ENCODE measurements around the gene B9D1. TPM values are rescaled to one million over a fixed set of nuclear protein-coding genes. Genes with fewer than 3 reads are reported as not detected.

B9D1 gene
- total RNA-seq, 2 donors from 2014 or later = 10.4 to 53.4 TPM

- Histone ChIP-seq H3K36me3 (replicated peaks in 1 of 2; ENCODE audit: insufficient read depth in 1 of 2, low read depth in 2 of 2) (no peaks in the 10 kb centered on the region), H3K27ac (no peak overlapping the region), H3K27me3 (no peaks in the 10 kb centered on the region), H3K4me3 (no peak overlapping the region), H3K9me3 (no peaks in the 10 kb centered on the region), H3K4me1 (no peaks in the 10 kb centered on the region)
- DNase-seq (peak in 1 of 4 donors; percentile 6), ATAC-seq (no peak)
- WGBS, 2 donors = 90 to 96% methylated on average over 12 to 28 of the region's 40 CpGs
- intact Hi-C loops (cut with DNase I) = loop anchor here (10.0 kb wide), 1 partner anchor 430 kb away; no protein-coding TSS in a partner anchor
- TF ChIP-seq CTCF (IDR thresholded peaks at IDR 0.05) (no peak), POLR2A (IDR thresholded peaks at IDR 0.05) (no peak)
Measured at GRCh38 chr17:19344311-19345066, 18.0 kb downstream of the B9D1 start.

- intact Hi-C loops (cut with DNase I) = loop anchor here (10.0 kb wide), 1 partner anchor 431 kb away; no protein-coding TSS in a partner anchor
- no peak for TF ChIP-seq CTCF (IDR thresholded peaks at IDR 0.05)
- TF ChIP-seq POLR2A (IDR thresholded peaks at IDR 0.05) = no peak
- 87 to 93% methylated on average over 10 to 12 of the region's 13 CpGs for WGBS, 2 donors
- ATAC-seq = no peak
- H3K4me3 ChIP-seq = no peak overlapping the region
- H3K4me1 ChIP-seq = no peaks in the 10 kb centered on the region
- H3K27ac ChIP-seq = no peak overlapping the region
- DNase-seq = peak in 1 of 4 donors; percentile 11
- no peaks in the 10 kb centered on the region for H3K9me3 ChIP-seq
- no peaks in the 10 kb centered on the region for H3K27me3 ChIP-seq
- H3K36me3 ChIP-seq (replicated peaks in 1 of 2; ENCODE audit: insufficient read depth in 1 of 2, low read depth in 2 of 2) = no peaks in the 10 kb centered on the region
Measured at GRCh38 chr17:19343671-19344151, 18.8 kb downstream of the B9D1 start.

GRCh38 chr17:19343256-19343630 is 19.3 kb downstream of the B9D1 start:
- Histone ChIP-seq H3K36me3 (replicated peaks in 1 of 2; ENCODE audit: insufficient read depth in 1 of 2, low read depth in 2 of 2) (no peaks in the 10 kb centered on the region), H3K4me1 (peaks cover 4% of the 10 kb centered on the region), H3K27ac (no peak overlapping the region), H3K9me3 (no peaks in the 10 kb centered on the region), H3K27me3 (no peaks in the 10 kb centered on the region), H3K4me3 (no peak overlapping the region)
- ATAC-seq (no peak), DNase-seq (peak in 1 of 4 donors; percentile 6)
- 79 to 83% methylated on average over 6 to 7 of the region's 7 CpGs for WGBS, 2 donors
- intact Hi-C loops (cut with DNase I) = loop anchor here (10.0 kb wide), 1 partner anchor 432 kb away; no protein-coding TSS in a partner anchor
- no peak for TF ChIP-seq POLR2A (IDR thresholded peaks at IDR 0.05)
- no peak for TF ChIP-seq CTCF (IDR thresholded peaks at IDR 0.05)

GRCh38 chr17:19342611-19343255 is 19.8 kb downstream of the B9D1 start:
- WGBS, 2 donors = 65 to 80% methylated on average over 4 to 7 of the region's 7 CpGs
- H3K4me1 ChIP-seq = peaks cover 10% of the 10 kb centered on the region
- TF ChIP-seq CTCF (IDR thresholded peaks at IDR 0.05) (no peak), POLR2A (IDR thresholded peaks at IDR 0.05) (no peak)
- no peaks in the 10 kb centered on the region for H3K36me3 ChIP-seq (replicated peaks in 1 of 2; ENCODE audit: insufficient read depth in 1 of 2, low read depth in 2 of 2)
- H3K27ac ChIP-seq = no peak overlapping the region
- H3K27me3 ChIP-seq = no peaks in the 10 kb centered on the region
- H3K4me3 ChIP-seq = no peak overlapping the region
- intact Hi-C loops (cut with DNase I) = loop anchor here (10.0 kb wide), 1 partner anchor 432 kb away; no protein-coding TSS in a partner anchor
- DNase-seq (peak in 1 of 4 donors; percentile 11), ATAC-seq (no peak)
- no peaks in the 10 kb centered on the region for H3K9me3 ChIP-seq
